Measurements from ENCODE around the gene CAMTA2.

GRCh38 chr17:4941319-4941610 is 46.2 kb downstream of the CAMTA2 start:
- TF ChIP-seq CTCF (IDR thresholded peaks at IDR 0.05) (no peak), EZH2 (IDR thresholded peaks at IDR 0.05) (no peak), EZH2phosphoT487 (IDR thresholded peaks at IDR 0.05) (no peak)

All from neural progenitor cell (in vitro differentiated cells).